CD4-positive, alpha-beta T cell treated with Interleukin-17A for 1 hour (primary cell): ENCODE results near the gene FTCD.

Experiments
- DNase-seq: peaks from one replicate; pipeline ENCODE4 v3.0.0-alpha.2; 2020

The FTCD gene

DNA sequence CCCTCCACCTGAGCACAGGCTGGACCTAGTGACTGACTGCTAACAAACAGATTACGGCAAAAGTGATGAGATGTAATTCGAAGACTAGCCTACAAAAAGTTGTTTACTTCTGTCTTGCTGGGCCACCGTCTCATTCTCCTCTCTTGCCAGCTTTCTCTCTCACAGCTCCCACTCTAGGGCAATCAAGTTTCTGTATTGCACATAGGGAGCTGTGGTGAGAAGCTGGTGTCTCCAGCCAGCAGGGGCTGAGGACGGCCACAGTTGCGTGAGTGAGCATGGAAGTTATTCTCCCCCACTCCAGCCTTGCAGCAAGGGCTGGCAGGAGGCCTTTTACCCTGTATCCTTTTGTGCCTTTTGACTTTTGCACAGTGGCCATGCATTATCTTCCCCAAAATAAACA is 66.1 kb downstream of the FTCD start:
- DNase-seq, result no peak

DNA sequence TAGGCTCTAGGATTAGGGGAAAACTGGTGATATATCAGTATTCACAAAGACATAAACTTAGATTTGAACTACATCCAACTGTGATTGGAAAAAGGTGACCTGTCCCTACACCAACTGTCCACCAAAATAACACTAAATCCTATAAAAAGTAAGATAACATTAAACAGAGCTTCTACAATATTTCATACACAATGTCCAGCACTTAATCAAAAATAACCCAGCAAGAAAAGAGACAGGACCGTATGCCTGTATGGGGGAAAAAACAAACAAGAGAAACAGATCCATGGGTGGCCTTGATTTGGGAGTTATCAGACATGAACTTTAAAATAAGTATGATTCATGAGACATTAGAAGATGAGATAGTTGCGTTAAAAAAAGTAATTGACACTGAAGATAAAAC is 67.2 kb downstream of the FTCD start:
- DNase-seq, result no peak

DNA sequence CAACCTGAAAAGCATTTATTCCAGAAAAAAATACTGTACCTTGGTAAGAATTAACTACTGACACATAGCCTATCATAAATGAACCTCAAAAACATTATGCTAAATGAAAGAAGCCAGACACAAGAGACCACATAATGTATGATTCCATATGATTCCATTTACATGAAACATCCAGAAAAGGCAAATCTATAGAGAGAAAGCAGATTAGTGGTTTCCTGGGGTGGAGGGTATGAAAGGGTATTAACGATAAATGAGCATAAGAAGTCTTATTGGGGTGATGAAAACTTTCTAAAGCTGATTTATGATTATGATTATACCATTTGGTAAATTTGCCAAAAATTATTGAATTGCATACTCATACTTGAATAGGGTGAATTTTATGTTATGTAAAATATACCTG is 67.7 kb downstream of the FTCD start:
- DNase-seq, result no peak
